Activated naive CD4-positive, alpha-beta T cell treated with anti-CD3 and anti-CD28 coated beads for 36 hours (primary cell): Measurements from ENCODE around the gene BRF1. TPM values are rescaled to one million over a fixed set of nuclear protein-coding genes. Genes with fewer than 3 reads are reported as not detected.
A peak's percentile ranks its signal among the peaks of the same experiment; 100 is the strongest.
"Not testable (repeated sequence)": the region's sequence is repeated elsewhere in the genome, so short reads cannot be mapped to it uniquely, and the experiment has no call there.

Source experiments
- CTCF ChIA-PET: fragments of 350-600 bp; sonication (Branson Sonifier 250); formaldehyde crosslinking; loops from one replicate; lab custom pipeline; 2021; ENCODE audit warnings: antibody characterized with exemption; lab: Charles Lee
- DNase-seq: peaks from one replicate; pipeline ENCODE4 v3.0.0-alpha.2; 2020
- H3K27ac Mint-ChIP-seq: one replicate; pipeline ENCODE4 v1.8.0; 2021; ENCODE audit warnings: mild to moderate bottlenecking, mixed read lengths
- H3K27me3 Mint-ChIP-seq: one replicate; pipeline ENCODE4 v1.8.0; 2021; ENCODE audit warnings: low read depth, mixed read lengths
- H3K36me3 Mint-ChIP-seq: one replicate; pipeline ENCODE4 v1.8.0; 2021; ENCODE audit warnings: low read depth, mixed read lengths
- H3K4me1 Mint-ChIP-seq: one replicate; pipeline ENCODE4 v1.8.0; 2021; ENCODE audit warnings: low read depth, mixed read lengths
- H3K4me3 Mint-ChIP-seq: one replicate; pipeline ENCODE4 v1.8.0; 2021; ENCODE audit warnings: mild to moderate bottlenecking, moderate library complexity, mixed read lengths
- H3K9me3 Mint-ChIP-seq: one replicate; pipeline ENCODE4 v1.8.0; 2021; ENCODE audit warnings: mixed read lengths
- intact Hi-C: fragments of 100-400 bp; cut with micrococcal nuclease; formaldehyde crosslinking; loops from one replicate; pipeline ENCODE4 v1.15.1; 2023
- total RNA-seq, 2 experiments: library from RNA; stranded (reverse); gene quantifications; one replicate each; pipeline ENCODE4 v1.2.3, GENCODE V29; 2021

BRF1 gene
- total RNA-seq, 2 experiments from 2014 or later: 20.6 to 23.4 TPM

GRCh38 chr14:105305791-105306190, 5.0 kb upstream of the BRF1 start:
- H3K36me3 Mint-ChIP-seq: no peaks in the 10 kb centered on the region
- no peak overlapping the region for H3K27ac Mint-ChIP-seq
- H3K9me3 Mint-ChIP-seq: peaks cover 2% of the 10 kb centered on the region
- H3K27me3 Mint-ChIP-seq: no peaks in the 10 kb centered on the region
- CTCF ChIA-PET: interaction anchor here (1.6 kb wide), 1 partner anchor 57 kb away, joined by 3 read pairs; the partner anchor contains the start of gene BTBD6
- H3K4me1 Mint-ChIP-seq: peaks cover 23% of the 10 kb centered on the region
- H3K4me3 Mint-ChIP-seq: no peak overlapping the region
- intact Hi-C loops: loop anchor here (10.0 kb wide), 1 partner anchor 1601 kb away; no protein-coding TSS in a partner anchor
- no peak for DNase-seq

DNA sequence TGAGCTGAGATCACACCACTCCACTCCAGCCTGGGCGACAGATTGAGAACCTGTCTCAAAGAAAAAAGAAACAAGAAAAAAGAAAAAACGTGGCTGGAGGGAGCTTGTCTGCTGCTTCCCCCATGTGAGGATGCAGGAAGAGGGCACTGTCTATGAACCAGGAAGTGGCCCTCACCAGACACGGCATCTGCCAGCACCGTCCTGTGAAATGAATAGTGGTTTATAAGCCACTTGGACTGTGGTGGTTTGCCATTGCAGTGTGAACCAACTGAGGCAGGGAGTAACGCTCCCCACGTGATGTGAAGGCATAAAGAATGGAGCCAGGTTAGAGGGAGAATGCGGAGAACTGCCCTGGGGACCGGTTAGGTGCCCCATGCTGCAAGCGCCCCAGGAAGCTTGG, 4.5 kb upstream of the BRF1 start:
- CTCF ChIA-PET: interaction anchor here (1.6 kb wide), 1 partner anchor 56 kb away, joined by 3 read pairs; the partner anchor contains the start of gene BTBD6

GRCh38 chr14:105304565-105304964, 3.8 kb upstream of the BRF1 start:
- Mint-ChIP-seq H3K36me3 (peaks cover 2% of the 10 kb centered on the region), H3K4me1 (peaks cover 26% of the 10 kb centered on the region), H3K9me3 (peaks cover 2% of the 10 kb centered on the region), H3K27me3 (no peaks in the 10 kb centered on the region), H3K27ac (no peak overlapping the region), H3K4me3 (no peak overlapping the region)
- DNase-seq: no peak
- intact Hi-C loops: loop anchor here (10.0 kb wide), 1 partner anchor 1600 kb away; no protein-coding TSS in a partner anchor
- CTCF ChIA-PET: interaction anchor here (1.6 kb wide), 1 partner anchor 56 kb away, joined by 3 read pairs; the partner anchor contains the start of gene BTBD6

More for the DNA sequence above, 4.5 kb upstream of the BRF1 start:
- Mint-ChIP-seq H3K4me3 (no peak overlapping the region), H3K9me3 (peaks cover 2% of the 10 kb centered on the region), H3K4me1 (peaks cover 23% of the 10 kb centered on the region), H3K36me3 (no peaks in the 10 kb centered on the region), H3K27ac (no peak overlapping the region), H3K27me3 (no peaks in the 10 kb centered on the region)
- intact Hi-C loops: loop anchor here (10.0 kb wide), 1 partner anchor 1601 kb away; no protein-coding TSS in a partner anchor
- peak; percentile 38 for DNase-seq

GRCh38 chr14:105303949-105304348, 3.1 kb upstream of the BRF1 start:
- Mint-ChIP-seq H3K27me3 (no peaks in the 10 kb centered on the region), H3K36me3 (peaks cover 6% of the 10 kb centered on the region), H3K9me3 (peaks cover 2% of the 10 kb centered on the region), H3K27ac (no peak overlapping the region), H3K4me3 (no peak overlapping the region), H3K4me1 (peaks cover 32% of the 10 kb centered on the region)
- CTCF ChIA-PET: no interaction called here
- intact Hi-C loops: loop anchor here (10.0 kb wide), 1 partner anchor 1599 kb away; no protein-coding TSS in a partner anchor
- no peak for DNase-seq

- H3K27ac Mint-ChIP-seq, H3K27me3 Mint-ChIP-seq, DNase-seq, H3K9me3 Mint-ChIP-seq, H3K36me3 Mint-ChIP-seq: not testable (repeated sequence)
- intact Hi-C loops: loop anchor here (1.0 to 10.0 kb wide), 5 partner anchors 9 to 1597 kb away; partner anchors contain the start of genes CDCA4, PACS2 and TEDC1
- CTCF ChIA-PET: interaction anchor here (1.2 kb wide), 1 partner anchor 180 kb away, joined by 3 read pairs; no protein-coding TSS in a partner anchor
- Mint-ChIP-seq H3K4me1 (peaks cover 38% of the 10 kb centered on the region), H3K4me3 (peak overlapping the region; percentile 87)
Measured at GRCh38 chr14:105301915-105302249, 1.1 kb upstream of the BRF1 start.

GRCh38 chr14:105301103-105301914, 508 bp upstream of the BRF1 start:
- Mint-ChIP-seq H3K36me3 (peaks cover 6% of the 10 kb centered on the region), H3K27ac (peak overlapping the region; percentile 88), H3K4me3 (peak overlapping the region; percentile 87), H3K9me3 (no peaks in the 10 kb centered on the region), H3K4me1 (peaks cover 38% of the 10 kb centered on the region), H3K27me3 (no peaks in the 10 kb centered on the region)
- intact Hi-C loops: loop anchor here (1.0 to 10.0 kb wide), 5 partner anchors 8 to 1597 kb away; partner anchors contain the start of genes CDCA4, PACS2 and TEDC1
- CTCF ChIA-PET: interaction anchor here (0.9 to 1.2 kb wide), 2 partner anchors 181 to 211 kb away, joined by 3 to 4 read pairs; no protein-coding TSS in a partner anchor
- peak; percentile 99 for DNase-seq

GRCh38 chr14:105299654-105300541, 903 bp downstream of the BRF1 start:
- Mint-ChIP-seq H3K27me3 (no peaks in the 10 kb centered on the region), H3K4me1 (peaks cover 29% of the 10 kb centered on the region), H3K27ac (peak overlapping the region; percentile 59), H3K9me3 (no peaks in the 10 kb centered on the region), H3K4me3 (peak overlapping the region; percentile 77), H3K36me3 (peaks cover 6% of the 10 kb centered on the region)
- intact Hi-C loops: loop anchor here (2.0 to 10.0 kb wide), 2 partner anchors 279 to 1595 kb away; partner anchors contain the start of gene CDCA4
- peak; percentile 34 for DNase-seq
- CTCF ChIA-PET: interaction anchor here (0.5 to 0.7 kb wide), 4 partner anchors 14 to 1210 kb away, joined by 3 to 5 read pairs (median 3); no protein-coding TSS in a partner anchor

- H3K27ac Mint-ChIP-seq, CTCF ChIA-PET, H3K9me3 Mint-ChIP-seq, DNase-seq, intact Hi-C loops, H3K27me3 Mint-ChIP-seq, H3K36me3 Mint-ChIP-seq, H3K4me3 Mint-ChIP-seq: not testable (repeated sequence)
- peaks cover 45% of the 10 kb centered on the region for H3K4me1 Mint-ChIP-seq
Measured at GRCh38 chr14:105297311-105297710, 3.5 kb downstream of the BRF1 start.

DNA sequence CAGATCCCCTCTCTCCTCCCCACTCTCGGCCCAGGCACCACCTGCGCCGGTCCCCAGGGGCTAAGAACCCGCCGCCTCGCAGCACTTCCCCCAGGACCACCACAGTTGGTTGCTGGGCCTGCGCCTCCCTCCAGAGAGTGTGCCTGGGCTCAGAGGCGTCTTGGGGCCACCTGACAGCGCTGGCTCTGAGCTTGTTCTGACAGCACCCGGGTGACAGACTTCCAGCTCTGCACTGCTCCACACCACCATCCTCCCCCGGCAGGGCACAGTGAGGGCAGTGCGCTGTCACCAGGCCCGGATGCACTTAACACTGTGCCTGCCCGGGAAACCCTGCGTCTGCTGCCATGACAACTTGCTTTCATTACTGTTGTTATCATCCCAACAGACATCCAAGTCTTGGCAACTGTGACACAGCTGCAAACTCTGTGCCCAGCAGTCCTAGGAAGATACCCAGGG, 6.6 kb downstream of the BRF1 start:
- peak overlapping the region; percentile 39 for H3K4me3 Mint-ChIP-seq
- intact Hi-C loops: no loop called here
- H3K9me3 Mint-ChIP-seq: no peaks in the 10 kb centered on the region
- peaks cover 45% of the 10 kb centered on the region for H3K4me1 Mint-ChIP-seq
- no peaks in the 10 kb centered on the region for H3K27me3 Mint-ChIP-seq
- H3K36me3 Mint-ChIP-seq: peaks cover 1% of the 10 kb centered on the region
- peak overlapping the region; percentile 75 for H3K27ac Mint-ChIP-seq
- peak; percentile 91 for DNase-seq
- CTCF ChIA-PET: interaction anchor here (0.8 to 1.0 kb wide), 3 partner anchors 10 to 207 kb away, joined by 3 to 7 read pairs (median 3); no protein-coding TSS in a partner anchor

DNA sequence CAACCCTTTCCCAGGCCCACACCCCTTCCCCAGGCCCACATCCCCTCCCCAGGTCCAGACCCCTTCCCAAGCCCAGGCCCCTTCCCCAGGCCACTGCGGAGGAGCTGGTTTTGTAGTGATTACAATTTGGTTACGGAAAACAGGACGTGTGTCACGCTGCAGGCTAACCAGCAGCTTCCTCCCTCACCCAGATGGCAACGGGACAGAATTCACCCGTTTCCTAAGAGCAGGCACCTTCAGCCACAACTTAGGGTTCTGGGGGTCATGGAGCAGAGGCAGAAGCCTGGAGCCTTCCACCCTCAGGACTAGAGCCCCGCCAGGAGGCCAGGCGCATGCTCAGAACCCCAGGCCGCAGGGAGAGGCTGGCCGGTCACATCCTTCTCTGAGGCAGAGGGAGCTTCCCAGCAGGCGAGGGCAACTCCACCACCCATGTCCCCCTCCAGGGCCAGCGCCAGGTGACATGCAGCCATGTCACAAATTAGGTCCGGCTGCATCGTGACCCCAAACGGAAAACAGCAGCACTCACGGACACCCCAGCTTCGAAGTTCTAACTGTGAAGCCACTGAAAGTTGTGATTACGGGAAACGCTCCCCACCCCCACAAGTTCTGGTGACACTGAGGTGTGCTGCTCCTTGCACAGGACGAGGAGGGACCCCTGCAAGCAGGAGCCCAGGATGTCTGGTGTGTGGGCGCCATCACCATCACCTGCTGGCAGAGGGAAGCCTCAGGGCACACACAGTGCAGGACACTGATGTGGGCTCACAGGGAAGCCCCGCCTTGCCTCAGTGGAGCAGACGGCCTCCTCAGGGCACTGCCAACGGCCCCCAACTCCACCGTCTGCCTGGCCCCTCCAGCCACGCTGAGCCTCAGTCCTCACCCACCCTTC, 7.7 kb downstream of the BRF1 start:
- H3K27ac Mint-ChIP-seq: peak overlapping the region; percentile 74
- no peaks in the 10 kb centered on the region for H3K36me3 Mint-ChIP-seq
- peaks cover 39% of the 10 kb centered on the region for H3K4me1 Mint-ChIP-seq
- peak; percentile 82 for DNase-seq
- H3K27me3 Mint-ChIP-seq: no peaks in the 10 kb centered on the region
- intact Hi-C loops: loop anchor here (1.0 kb wide), 1 partner anchor 8 kb away; the partner anchor contains the start of gene BRF1
- CTCF ChIA-PET: interaction anchor here (1.0 to 1.3 kb wide), 2 partner anchors 11 to 92 kb away, joined by 3 to 4 read pairs; no protein-coding TSS in a partner anchor
- H3K9me3 Mint-ChIP-seq: no peaks in the 10 kb centered on the region
- H3K4me3 Mint-ChIP-seq: peak overlapping the region; percentile 43
